Lower leg skin (tissue), 3 donors: Measurements from ENCODE around the gene CYP27A1.

Source experiments
- CTCF ChIP-seq, 3 donors: fragments of 450-650 bp; IDR thresholded peaks; one replicate each; pipeline ENCODE4 v1.5.1; 2016; ENCODE audit warnings: antibody characterized with exemption in 3 of 3, mild to moderate bottlenecking in 3 of 3, moderate library complexity in 2 of 3
- POLR2A ChIP-seq, 2 donors: fragments of 450-650 bp; IDR thresholded peaks; one replicate each; pipeline ENCODE4 v1.6.1; 2016 to 2017; ENCODE audit warnings: antibody characterized with exemption in 2 of 2, mild to moderate bottlenecking in 1 of 2, moderate library complexity in 1 of 2

DNA sequence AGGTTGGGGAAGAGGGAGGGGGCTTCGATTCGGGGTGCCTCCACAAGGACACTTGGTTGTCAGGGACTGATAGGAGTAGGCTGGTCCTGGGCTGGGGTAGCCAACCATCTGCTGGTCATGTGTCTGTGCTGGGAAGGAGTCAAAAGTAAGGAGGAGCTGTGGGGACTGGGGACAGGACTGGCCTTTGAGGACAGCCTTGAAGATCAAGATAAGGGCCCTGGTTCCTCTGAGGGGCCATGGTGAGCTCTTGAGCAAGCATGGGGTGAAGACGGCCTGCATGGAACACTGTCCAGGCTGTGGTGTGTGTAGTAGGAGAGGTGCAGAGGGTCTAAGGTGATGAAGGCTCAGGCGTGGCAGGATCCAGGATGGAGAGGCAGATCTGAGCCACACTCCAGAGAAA lies 1.7 kb downstream of the CYP27A1 start:
- no peak for TF ChIP-seq POLR2A (IDR thresholded peaks at IDR 0.05)
- TF ChIP-seq CTCF (IDR thresholded peaks at IDR 0.05): no peak
